ENCODE measurements around the gene SLC49A3. TPM values are rescaled to one million over a fixed set of nuclear protein-coding genes. Genes with fewer than 3 reads are reported as not detected.

Gene SLC49A3
- total and polyA plus RNA-seq, 2 of the 4 experiments (the other 2 are of a cell fraction): under 0.01 to 0.32 TPM

DNA sequence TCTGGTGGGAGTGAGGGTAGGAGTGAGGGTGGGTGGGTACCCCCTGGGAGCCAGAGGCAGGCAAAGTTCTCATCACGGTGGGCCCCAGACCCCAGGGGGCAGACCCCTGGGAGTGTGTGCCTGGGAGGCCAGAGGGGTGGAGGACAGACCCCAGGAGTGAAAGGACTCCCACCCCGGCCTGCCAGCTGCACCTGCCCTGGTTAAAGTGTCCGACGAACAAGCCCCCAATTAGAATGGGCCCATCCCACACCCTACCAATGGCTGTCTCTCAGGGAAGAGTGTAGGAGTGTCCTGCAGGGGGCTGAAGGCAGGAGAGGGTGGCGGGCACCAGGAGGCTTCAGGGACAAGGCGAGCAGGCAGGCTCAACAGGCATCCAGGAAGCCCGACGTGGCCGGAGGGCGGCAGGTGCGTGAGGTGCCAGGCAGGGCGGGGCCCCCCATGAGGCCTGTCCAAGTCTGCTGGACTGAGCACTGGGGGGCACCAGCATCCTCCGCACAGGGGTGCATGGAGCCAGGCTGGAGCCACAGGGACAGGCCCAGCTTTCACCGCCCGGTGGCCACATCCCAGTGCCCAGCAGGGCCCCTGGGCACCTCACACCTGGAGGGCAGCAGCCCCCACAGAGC is 54.9 kb downstream of the SLC49A3 start:
- no peak overlapping the region for H2BK5ac ChIP-seq (ENCODE audit: low read depth, low read length, poor library complexity, severe bottlenecking)
- no peaks in the 10 kb centered on the region for H3K9me1 ChIP-seq (ENCODE audit: insufficient read depth, low read length)
- H4K20me1 ChIP-seq (ENCODE audit: insufficient read depth, low read length): no peaks in the 10 kb centered on the region
- H3K23ac ChIP-seq (ENCODE audit: low read depth, low read length): no peak overlapping the region
- H3K14ac ChIP-seq (replicated peaks; ENCODE audit: low read depth, low read length): no peak overlapping the region
- H3K27ac ChIP-seq (ENCODE audit: insufficient read depth, low read length): no peak overlapping the region
- DNase-seq (no peak), ATAC-seq (ENCODE audit: low read depth) (no peak)
- in situ Hi-C loops (cut with MboI; ENCODE audit: low sequenced_read_pairs): no loop called here
- no peaks in the 10 kb centered on the region for H3K4me1 ChIP-seq (ENCODE audit: control insufficient read depth, insufficient read depth, low read length)
- no peak overlapping the region for H2BK120ac ChIP-seq (ENCODE audit: low read depth, low read length)
- H4K5ac ChIP-seq (ENCODE audit: low read depth, low read length): no peak overlapping the region
- no peaks in the 10 kb centered on the region for H3K36me3 ChIP-seq (ENCODE audit: control insufficient read depth, insufficient read depth, low read length)
- TF ChIP-seq RCOR1 (IDR thresholded peaks at IDR 0.05; ENCODE audit: insufficient replicate concordance, low read length): no peak
- no peak for TF ChIP-seq MAFK (IDR thresholded peaks at IDR 0.05; ENCODE audit: low read depth, low read length)
- TF ChIP-seq, protein P1, sequence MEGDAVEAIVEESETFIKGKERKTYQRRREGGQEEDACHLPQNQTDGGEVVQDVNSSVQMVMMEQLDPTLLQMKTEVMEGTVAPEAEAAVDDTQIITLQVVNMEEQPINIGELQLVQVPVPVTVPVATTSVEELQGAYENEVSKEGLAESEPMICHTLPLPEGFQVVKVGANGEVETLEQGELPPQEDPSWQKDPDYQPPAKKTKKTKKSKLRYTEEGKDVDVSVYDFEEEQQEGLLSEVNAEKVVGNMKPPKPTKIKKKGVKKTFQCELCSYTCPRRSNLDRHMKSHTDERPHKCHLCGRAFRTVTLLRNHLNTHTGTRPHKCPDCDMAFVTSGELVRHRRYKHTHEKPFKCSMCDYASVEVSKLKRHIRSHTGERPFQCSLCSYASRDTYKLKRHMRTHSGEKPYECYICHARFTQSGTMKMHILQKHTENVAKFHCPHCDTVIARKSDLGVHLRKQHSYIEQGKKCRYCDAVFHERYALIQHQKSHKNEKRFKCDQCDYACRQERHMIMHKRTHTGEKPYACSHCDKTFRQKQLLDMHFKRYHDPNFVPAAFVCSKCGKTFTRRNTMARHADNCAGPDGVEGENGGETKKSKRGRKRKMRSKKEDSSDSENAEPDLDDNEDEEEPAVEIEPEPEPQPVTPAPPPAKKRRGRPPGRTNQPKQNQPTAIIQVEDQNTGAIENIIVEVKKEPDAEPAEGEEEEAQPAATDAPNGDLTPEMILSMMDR (conservative IDR thresholded peaks at IDR 0.05; ENCODE audit: low read depth, low read length): no peak
- no peak for TF ChIP-seq CEBPB (IDR thresholded peaks at IDR 0.05; ENCODE audit: low read depth, low read length)
- H2AK5ac ChIP-seq (ENCODE audit: low read depth, low read length): no peak overlapping the region
- H4K8ac ChIP-seq (ENCODE audit: low read depth in 2 of 2, low read length in 2 of 2): no peak overlapping the region
- no peaks in the 10 kb centered on the region for H3K27me3 ChIP-seq (ENCODE audit: control insufficient read depth, insufficient read depth, low read length)
- dilution Hi-C loops (cut with HindIII; ENCODE audit: low sequenced_read_pairs, unreplicated experiment): no loop called here
- no peak overlapping the region for H2AFZ ChIP-seq (replicated peaks; ENCODE audit: low read length, poor library complexity)
- no peak overlapping the region for H2BK20ac ChIP-seq (ENCODE audit: low read depth, low read length)
- H3K4me2 ChIP-seq (ENCODE audit: low read depth, low read length): no peak overlapping the region
- H3K18ac ChIP-seq (ENCODE audit: low read depth, low read length): no peak overlapping the region
- no peak overlapping the region for H3K4ac ChIP-seq (ENCODE audit: low read depth, low read length)
- WGBS, 2 experiments (ENCODE audit: extremely low coverage in 2 of 2, insufficient read length in 1 of 2): 72% methylated on average over 11 of the region's 15 CpGs; no CpG with 5 or more reads in 1 of the 2 experiments
- no peak overlapping the region for H3K56ac ChIP-seq (ENCODE audit: extremely low read depth, insufficient read depth, low read length)
- no peak overlapping the region for H3K4me3 ChIP-seq (ENCODE audit: insufficient read depth, low read depth, low read length)
- no peak overlapping the region for H2AK9ac ChIP-seq (replicated peaks; ENCODE audit: low read depth, low read length, poor library complexity)
- H3K9ac ChIP-seq (ENCODE audit: low read depth, low read length): no peak overlapping the region
- intact Hi-C loops (cut with micrococcal nuclease): no loop called here
- no peaks in the 10 kb centered on the region for H3K79me1 ChIP-seq (ENCODE audit: low read depth in 1 of 2, low read length in 2 of 2)
- ChIA-PET CTCF (no interaction called here), POLR2A (ENCODE audit: unreplicated experiment) (no interaction called here)
- H2BK15ac ChIP-seq (ENCODE audit: low read depth, low read length): no peak overlapping the region
- H4K91ac ChIP-seq (ENCODE audit: insufficient read depth, low read depth, low read length): no peak overlapping the region
- peaks cover 23% of the 10 kb centered on the region for H3K9me3 ChIP-seq (ENCODE audit: control insufficient read depth, insufficient read depth, low read length)
- BruUV-seq (replicated peaks): no TSS peak
